ENCODE measurements around the gene NRARP.
A peak's percentile ranks its signal among the peaks of the same experiment; 100 is the strongest.
"Not testable (repeated sequence)": the region's sequence is repeated elsewhere in the genome, so short reads cannot be mapped to it uniquely, and the experiment has no call there.

NRARP gene

GRCh38 chr9:137275588-137276472 is 26.2 kb downstream of the NRARP start:
- no peak for DNase-seq

DNA sequence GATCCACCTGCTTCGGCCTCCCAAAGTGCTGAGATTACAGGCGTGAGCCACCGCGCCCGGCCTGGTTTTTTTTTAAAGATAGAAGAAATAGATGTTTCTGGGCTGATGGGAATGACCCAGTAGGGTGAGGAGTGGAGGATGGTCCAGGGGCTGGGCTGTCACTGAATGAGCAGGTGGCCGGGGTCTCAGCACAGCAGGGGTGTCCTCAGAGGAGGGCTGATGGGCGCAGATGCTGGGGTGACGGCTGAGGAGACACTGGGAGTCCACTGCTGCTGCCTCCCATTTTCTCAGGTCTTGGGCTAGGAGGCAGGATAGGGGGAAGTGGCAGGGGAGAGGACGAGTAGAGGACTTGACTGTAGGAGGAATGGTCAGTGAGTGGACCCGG is 26.9 kb downstream of the NRARP start:
- DNase-seq, result no peak

DNA sequence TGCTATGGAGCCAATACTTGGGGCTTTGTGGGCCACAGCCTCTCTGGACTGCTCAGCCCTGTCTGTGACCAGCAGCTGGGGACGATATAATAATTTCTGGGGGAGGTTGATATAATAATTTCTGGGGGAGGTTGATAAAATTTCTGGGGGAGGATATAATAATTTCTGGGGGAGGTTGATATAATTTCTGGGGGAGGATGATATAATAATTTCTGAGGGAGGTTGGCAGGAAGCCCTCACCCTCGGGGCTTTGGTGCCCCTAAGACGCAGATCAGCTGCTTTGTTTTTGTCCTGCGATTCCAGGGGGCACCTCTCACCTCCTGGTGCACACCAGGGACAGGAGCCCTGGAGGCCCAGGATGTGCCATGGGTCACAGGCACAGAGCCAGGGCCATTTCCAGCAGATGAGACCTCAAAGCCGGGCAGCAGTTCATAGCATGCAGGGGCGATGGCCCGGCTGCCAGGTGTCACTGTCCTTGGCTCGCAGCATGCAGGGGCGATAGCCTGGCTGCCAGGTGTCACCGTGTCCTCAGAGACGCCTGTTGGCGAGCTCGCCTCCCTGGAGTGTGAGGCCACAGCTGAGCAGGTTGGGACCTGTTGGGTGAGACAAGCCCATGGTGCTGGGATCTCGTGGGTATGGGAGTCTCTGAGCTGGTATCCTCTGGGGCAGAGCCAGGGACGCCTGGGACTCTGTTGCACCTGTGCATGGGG is 28.3 kb downstream of the NRARP start:
- peak; percentile 89 for DNase-seq

GRCh38 chr9:137273095-137273490 is 29.0 kb downstream of the NRARP start:
- DNase-seq, result no peak

GRCh38 chr9:137272241-137273094 is 29.6 kb downstream of the NRARP start:
- peak; percentile 55 for DNase-seq

- DNase-seq, result no peak
These were observed 30.4 kb downstream of the NRARP start for GRCh38 chr9:137271696-137272076.

GRCh38 chr9:137270929-137271695 is 31.0 kb downstream of the NRARP start:
- no peak for DNase-seq

GRCh38 chr9:137269231-137269772 is 32.8 kb downstream of the NRARP start:
- no peak for DNase-seq

DNA sequence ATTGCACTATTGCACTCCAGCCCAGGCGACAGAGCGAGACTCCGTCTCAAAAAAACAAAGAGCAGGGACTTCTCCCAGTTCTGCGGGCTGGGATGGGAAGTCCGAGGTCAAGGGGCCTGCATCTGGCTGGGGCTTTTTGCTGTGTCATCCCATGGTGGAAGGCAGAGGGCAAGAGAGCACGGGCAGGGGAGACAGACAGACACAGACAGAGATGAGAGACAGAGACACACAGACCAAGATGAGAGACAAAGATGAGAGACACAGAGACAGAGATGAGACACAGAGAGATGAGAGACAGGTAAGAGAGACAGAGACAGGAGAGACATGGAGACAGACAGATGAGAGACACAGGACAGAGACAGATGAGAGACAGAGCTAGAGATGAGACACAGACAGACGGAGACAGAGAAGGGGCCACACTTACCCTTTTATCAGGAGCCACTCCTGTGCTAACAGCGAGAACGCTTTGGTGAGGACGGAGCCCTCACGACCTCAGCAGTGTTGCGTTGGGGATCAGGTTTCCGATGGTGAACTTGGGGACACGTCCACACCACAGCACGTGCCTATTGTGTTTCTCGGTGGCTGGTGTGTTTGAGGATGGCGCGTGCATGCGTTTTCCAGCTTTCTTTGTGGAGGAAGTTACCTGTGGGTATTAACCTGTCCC is 33.4 kb downstream of the NRARP start:
- DNase-seq, result no peak

DNA sequence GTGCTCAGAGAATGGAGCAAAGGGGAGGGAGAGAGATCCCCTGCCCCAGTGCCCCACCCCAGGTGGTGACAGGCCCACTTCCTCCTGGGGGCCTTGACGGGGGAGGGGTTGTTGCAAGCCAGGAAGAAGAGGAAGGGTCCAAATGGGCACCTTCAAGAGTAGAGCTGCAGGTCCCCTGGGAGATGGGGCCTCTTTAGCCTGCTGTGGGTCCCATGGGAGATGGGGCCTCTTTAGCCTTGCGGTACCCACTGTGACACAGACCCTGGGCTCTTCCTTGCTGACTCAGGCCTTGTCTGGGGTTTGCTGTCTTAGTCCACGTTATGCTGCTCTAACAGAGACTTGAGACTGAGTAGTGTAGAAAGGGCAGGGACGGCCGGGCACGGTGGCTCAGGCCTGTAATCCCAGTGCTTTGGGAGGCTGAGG is 34.1 kb downstream of the NRARP start:
- no peak for DNase-seq

DNA sequence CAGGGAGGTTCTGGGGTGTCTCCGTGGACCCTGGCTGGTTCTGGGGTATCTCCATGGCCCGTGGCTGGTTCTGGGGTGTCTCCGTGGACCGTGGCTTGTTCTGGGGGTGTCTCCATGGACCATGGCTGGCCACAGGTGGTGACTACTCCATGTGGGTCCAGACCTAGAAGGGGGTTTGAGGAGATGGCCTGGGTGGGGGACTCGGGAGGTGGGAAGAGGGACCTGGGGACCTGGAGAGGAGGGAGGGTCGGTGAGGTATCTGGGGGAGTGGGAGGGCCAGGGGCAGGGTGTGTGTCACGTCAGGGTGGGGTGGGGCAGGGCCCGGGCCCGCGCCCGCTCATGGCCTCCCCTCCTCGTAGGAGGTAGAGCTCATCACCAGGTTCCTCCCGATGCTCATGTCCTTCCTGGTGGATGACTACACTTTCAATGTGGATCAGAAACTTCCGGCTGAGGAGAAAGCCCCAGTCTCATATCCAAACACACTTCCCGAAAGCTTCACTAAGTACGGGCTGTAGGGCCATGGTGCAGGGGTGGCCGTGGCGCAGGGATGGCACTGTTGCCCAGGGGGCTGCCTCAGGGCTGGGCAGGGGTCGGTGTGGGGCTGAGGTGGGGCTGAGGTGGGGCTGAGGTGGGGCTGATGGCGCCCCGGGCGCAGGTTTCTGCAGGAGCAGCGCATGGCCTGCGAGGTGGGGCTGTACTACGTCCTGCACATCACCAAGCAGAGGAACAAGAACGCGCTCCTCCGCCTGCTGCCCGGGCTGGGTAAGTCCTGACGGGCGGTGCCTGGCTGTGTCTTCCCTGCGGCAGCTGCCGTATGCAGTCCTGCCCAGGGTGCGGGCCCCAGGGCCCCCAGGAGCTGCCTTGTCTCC is 35.3 kb downstream of the NRARP start:
- no peak for DNase-seq

GRCh38 chr9:137266162-137266527 is 35.9 kb downstream of the NRARP start:
- DNase-seq, result no peak

- DNase-seq, result no peak
These were observed 36.4 kb downstream of the NRARP start for GRCh38 chr9:137265496-137266161.

GRCh38 chr9:137264067-137264466 is 38.0 kb downstream of the NRARP start:
- DNase-seq, result no peak

- DNase-seq, result no peak
These were observed 38.6 kb downstream of the NRARP start for GRCh38 chr9:137263506-137263905.

DNA sequence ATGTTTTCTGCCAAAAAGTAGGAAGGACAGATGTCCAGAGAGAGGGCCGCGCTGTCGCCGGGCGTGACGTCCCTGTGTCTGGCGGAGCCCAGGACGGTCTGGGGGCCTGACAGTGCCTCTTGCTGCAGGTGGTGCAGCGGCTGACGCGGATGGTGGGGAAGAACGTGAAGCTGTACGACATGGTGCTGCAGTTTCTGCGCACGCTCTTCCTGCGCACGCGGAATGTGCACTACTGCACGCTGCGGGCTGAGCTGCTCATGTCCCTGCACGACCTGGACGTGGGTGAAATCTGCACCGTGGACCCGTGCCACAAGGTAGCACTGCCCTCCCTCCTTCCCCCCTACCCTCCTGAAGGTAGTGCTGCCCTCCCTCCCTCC is 39.2 kb downstream of the NRARP start:
- no peak for DNase-seq

GRCh38 chr9:137262173-137262908 is 39.7 kb downstream of the NRARP start:
- DNase-seq, result not testable (repeated sequence)

DNA sequence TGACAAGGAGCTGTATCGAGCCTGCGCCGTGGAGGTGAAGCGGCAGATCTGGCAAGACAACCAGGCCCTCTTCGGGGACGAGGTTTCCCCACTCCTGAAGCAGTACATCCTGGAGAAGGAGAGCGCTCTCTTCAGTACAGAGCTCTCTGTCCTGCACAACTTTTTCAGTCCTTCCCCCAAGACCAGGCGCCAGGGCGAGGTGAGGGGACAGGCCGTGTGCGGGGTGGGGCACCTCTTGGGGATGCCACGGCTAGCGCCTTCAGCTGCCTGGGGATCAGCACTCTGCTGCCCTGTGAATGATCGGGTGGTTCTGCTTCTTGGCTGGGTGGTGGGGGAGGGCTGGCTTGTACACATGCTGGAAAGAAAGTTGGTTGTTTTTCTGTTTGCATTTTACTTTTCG is 45.2 kb downstream of the NRARP start:
- DNase-seq, result no peak

DNA sequence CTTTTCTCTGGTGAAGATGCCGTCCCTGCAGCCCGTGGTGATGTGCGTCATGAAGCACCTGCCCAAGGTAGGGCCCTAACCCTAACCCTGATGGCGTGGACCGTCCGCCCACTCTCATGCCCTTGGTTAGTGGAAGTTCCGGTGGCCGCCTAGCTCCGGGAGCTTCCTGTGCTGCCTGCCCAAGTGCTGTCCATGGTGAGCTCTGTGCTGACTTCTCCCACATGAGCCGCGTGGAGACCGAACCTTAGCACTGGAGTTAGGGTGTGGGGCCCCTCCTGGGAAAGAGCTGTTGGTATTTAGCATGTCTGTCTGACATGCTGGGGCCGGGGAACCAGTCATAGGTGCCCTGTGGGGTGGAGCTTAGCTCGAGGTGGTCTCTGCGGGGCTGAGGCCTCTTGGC is 45.7 kb downstream of the NRARP start:
- no peak for DNase-seq

Data from NCI-H510A (cell line).